Measurements from ENCODE around the gene TOX2.

DNA sequence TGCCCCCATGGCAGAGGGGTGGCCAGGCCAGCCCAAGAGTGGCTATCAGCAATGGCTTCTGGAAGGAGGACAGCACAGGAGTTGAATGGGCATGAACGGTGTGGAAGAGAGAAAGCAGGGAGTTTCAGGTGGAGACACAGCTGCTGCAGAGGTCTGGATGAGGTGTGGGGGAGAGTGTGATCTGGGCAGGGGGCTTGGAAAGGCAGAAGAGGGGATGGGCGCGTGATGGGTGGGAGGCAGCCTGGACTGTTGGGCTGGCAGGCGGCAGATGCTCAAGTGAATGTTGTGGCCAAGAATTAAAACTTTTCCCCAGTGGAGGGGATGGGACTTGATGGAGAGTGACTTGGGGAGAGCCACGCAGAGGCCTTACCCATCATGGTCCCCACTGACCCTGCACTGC is 46.5 kb downstream of the TOX2 start:
- TF ChIP-seq, protein P1, sequence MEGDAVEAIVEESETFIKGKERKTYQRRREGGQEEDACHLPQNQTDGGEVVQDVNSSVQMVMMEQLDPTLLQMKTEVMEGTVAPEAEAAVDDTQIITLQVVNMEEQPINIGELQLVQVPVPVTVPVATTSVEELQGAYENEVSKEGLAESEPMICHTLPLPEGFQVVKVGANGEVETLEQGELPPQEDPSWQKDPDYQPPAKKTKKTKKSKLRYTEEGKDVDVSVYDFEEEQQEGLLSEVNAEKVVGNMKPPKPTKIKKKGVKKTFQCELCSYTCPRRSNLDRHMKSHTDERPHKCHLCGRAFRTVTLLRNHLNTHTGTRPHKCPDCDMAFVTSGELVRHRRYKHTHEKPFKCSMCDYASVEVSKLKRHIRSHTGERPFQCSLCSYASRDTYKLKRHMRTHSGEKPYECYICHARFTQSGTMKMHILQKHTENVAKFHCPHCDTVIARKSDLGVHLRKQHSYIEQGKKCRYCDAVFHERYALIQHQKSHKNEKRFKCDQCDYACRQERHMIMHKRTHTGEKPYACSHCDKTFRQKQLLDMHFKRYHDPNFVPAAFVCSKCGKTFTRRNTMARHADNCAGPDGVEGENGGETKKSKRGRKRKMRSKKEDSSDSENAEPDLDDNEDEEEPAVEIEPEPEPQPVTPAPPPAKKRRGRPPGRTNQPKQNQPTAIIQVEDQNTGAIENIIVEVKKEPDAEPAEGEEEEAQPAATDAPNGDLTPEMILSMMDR (IDR thresholded peaks at IDR 0.05 in 4 of 5, conservative IDR thresholded peaks at IDR 0.05 in 1 of 5): no peak
- TF ChIP-seq POLR2A (IDR thresholded peaks at IDR 0.05): no peak

Measured in gastrocnemius medialis (tissue), 4 donors.